ENCODE measurements around the gene FBLN2.

- TF ChIP-seq, protein P1, sequence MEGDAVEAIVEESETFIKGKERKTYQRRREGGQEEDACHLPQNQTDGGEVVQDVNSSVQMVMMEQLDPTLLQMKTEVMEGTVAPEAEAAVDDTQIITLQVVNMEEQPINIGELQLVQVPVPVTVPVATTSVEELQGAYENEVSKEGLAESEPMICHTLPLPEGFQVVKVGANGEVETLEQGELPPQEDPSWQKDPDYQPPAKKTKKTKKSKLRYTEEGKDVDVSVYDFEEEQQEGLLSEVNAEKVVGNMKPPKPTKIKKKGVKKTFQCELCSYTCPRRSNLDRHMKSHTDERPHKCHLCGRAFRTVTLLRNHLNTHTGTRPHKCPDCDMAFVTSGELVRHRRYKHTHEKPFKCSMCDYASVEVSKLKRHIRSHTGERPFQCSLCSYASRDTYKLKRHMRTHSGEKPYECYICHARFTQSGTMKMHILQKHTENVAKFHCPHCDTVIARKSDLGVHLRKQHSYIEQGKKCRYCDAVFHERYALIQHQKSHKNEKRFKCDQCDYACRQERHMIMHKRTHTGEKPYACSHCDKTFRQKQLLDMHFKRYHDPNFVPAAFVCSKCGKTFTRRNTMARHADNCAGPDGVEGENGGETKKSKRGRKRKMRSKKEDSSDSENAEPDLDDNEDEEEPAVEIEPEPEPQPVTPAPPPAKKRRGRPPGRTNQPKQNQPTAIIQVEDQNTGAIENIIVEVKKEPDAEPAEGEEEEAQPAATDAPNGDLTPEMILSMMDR (IDR thresholded peaks at IDR 0.05 in 2 of 3, conservative IDR thresholded peaks at IDR 0.05 in 1 of 3; ENCODE audit: borderline replicate concordance in 1 of 3, insufficient read depth in 1 of 3, low read depth in 2 of 3, low read length in 2 of 3), result peak; percentile 60 to 86 (median 80); a peak in 5 of 6 replicates
- TF ChIP-seq JUND (IDR thresholded peaks at IDR 0.05) (no peak), ATF3 (IDR thresholded peaks at IDR 0.05) (no peak), ELF1 (IDR thresholded peaks at IDR 0.05; ENCODE audit: borderline replicate concordance, low read depth) (no peak), TCF7L2 (IDR thresholded peaks at IDR 0.05; ENCODE audit: borderline replicate concordance, extremely low read depth, insufficient read depth, insufficient read length) (no peak), POLR2AphosphoS5 (IDR thresholded peaks at IDR 0.05; ENCODE audit: low read depth, low read length) (no peak), EZH2phosphoT487 (IDR thresholded peaks at IDR 0.05; ENCODE audit: borderline replicate concordance) (no peak), POLR2A (IDR thresholded peaks at IDR 0.05; ENCODE audit: borderline replicate concordance, extremely low read depth, insufficient read depth, insufficient read length) (no peak), CBX3 (IDR thresholded peaks at IDR 0.05; ENCODE audit: low read depth) (no peak), EZH2 (IDR thresholded peaks at IDR 0.05) (no peak), SRF (IDR thresholded peaks at IDR 0.05; ENCODE audit: low read depth) (no peak), REST (IDR thresholded peaks at IDR 0.05; ENCODE audit: low read depth) (no peak)
Measured at GRCh38 chr3:13500133-13500885, 48.6 kb upstream of the FBLN2 start.

All from HCT116 (cell line).